ENCODE measurements around the gene ACTN1. TPM values are rescaled to one million over a fixed set of nuclear protein-coding genes. Genes with fewer than 3 reads are reported as not detected.

The ACTN1 gene
- total RNA-seq, 1 donor from 2014 or later: 209 TPM

- DNase-seq (ENCODE audit: extremely low spot score in 2 of 2): no peak
- H3K9me3 ChIP-seq: no peaks in the 10 kb centered on the region
- TF ChIP-seq POLR2A (IDR thresholded peaks at IDR 0.05): no peak
- no peak for TF ChIP-seq POLR2AphosphoS5 (IDR thresholded peaks at IDR 0.05; ENCODE audit: insufficient read depth in 1 of 2, low read depth in 1 of 2)
- no peak for TF ChIP-seq CTCF (IDR thresholded peaks at IDR 0.05)
- no peak overlapping the region for H3K27ac ChIP-seq
- H3K27me3 ChIP-seq: no peaks in the 10 kb centered on the region
- H3K4me1 ChIP-seq: no peaks in the 10 kb centered on the region
- intact Hi-C loops (cut with DNase I): no loop called here
- H3K36me3 ChIP-seq: peaks cover 0 to 85% of the 10 kb centered on the region in 2 donors
- no peak overlapping the region for H3K4me3 ChIP-seq
These were observed 102.1 kb downstream of the ACTN1 start for GRCh38 chr14:68876976-68877375.

GRCh38 chr14:68874746-68875155, 104.4 kb downstream of the ACTN1 start:
- H3K4me3 ChIP-seq: no peak overlapping the region
- no peak for DNase-seq (ENCODE audit: extremely low spot score in 2 of 2)
- no peaks in the 10 kb centered on the region for H3K4me1 ChIP-seq
- no peak overlapping the region for H3K27ac ChIP-seq
- no peaks in the 10 kb centered on the region for H3K27me3 ChIP-seq
- no peaks in the 10 kb centered on the region for H3K9me3 ChIP-seq
- intact Hi-C loops (cut with DNase I): no loop called here
- H3K36me3 ChIP-seq: peaks cover 0 to 74% of the 10 kb centered on the region in 2 donors
- TF ChIP-seq POLR2AphosphoS5 (IDR thresholded peaks at IDR 0.05; ENCODE audit: insufficient read depth in 1 of 2, low read depth in 1 of 2): no peak
- TF ChIP-seq CTCF (IDR thresholded peaks at IDR 0.05): no peak
- TF ChIP-seq POLR2A (IDR thresholded peaks at IDR 0.05): no peak

- intact Hi-C loops (cut with DNase I): no loop called here
- Histone ChIP-seq H3K9me3 (no peaks in the 10 kb centered on the region), H3K4me1 (no peaks in the 10 kb centered on the region), H3K4me3 (no peak overlapping the region), H3K27ac (no peak overlapping the region), H3K27me3 (no peaks in the 10 kb centered on the region), H3K36me3 (peaks cover 0 to 60% of the 10 kb centered on the region in 2 donors)
- DNase-seq (ENCODE audit: extremely low spot score in 2 of 2): no peak
- TF ChIP-seq POLR2AphosphoS5 (IDR thresholded peaks at IDR 0.05; ENCODE audit: insufficient read depth in 1 of 2, low read depth in 1 of 2) (no peak), CTCF (IDR thresholded peaks at IDR 0.05) (no peak), POLR2A (IDR thresholded peaks at IDR 0.05) (no peak)
These were observed 105.7 kb downstream of the ACTN1 start for GRCh38 chr14:68873376-68873775.

DNA sequence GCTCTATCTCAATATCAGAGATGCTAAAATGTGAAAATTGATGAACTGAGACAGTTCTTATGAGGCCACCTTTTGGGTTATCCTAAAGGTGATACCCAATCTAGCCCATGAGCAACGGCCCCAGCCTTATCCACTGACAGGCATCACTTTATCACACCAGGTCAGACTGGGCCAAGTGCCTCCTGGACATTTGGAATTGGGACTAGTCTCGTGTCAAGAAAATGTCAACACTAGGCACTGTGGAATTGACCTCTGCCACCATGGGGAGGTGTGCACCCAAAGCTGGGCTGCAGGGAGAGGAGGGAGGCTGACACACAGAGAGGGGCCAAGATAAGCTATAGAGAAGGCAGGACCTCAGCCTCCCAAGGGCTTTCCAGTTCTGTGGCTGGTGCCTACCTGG, 107.7 kb downstream of the ACTN1 start:
- Histone ChIP-seq H3K36me3 (peaks cover 0 to 42% of the 10 kb centered on the region in 2 donors), H3K4me3 (no peak overlapping the region), H3K4me1 (no peaks in the 10 kb centered on the region), H3K9me3 (no peaks in the 10 kb centered on the region), H3K27me3 (no peaks in the 10 kb centered on the region), H3K27ac (no peak overlapping the region)
- intact Hi-C loops (cut with DNase I): no loop called here
- TF ChIP-seq POLR2AphosphoS5 (IDR thresholded peaks at IDR 0.05; ENCODE audit: insufficient read depth in 1 of 2, low read depth in 1 of 2) (no peak), POLR2A (IDR thresholded peaks at IDR 0.05) (no peak)
- no peak for DNase-seq (ENCODE audit: extremely low spot score in 2 of 2)

DNA sequence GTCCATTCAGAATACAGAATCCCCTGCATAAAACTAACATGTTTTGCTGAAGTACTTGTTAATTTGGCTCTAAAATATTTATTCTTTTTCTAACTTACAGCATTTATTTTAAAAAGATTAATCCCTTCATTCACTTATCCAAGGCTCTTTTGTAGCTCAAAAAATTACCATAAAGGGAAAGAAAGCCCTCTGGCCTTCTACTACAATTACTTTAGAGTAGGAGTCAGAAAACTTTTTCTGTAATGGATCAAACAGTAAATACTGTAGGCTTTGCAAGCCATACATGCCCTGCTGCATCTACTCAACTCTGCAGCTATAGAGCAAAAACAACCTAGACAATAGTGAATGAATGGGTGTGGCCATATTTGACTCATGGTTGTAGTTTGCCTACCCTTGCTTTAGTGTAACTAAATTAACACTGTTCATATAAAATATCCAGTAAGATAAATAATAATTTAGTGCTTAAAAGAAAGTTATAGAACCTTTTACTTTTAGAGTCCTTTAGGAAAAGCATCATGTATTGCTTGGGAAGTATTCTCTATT, 112.0 kb downstream of the ACTN1 start:
- Histone ChIP-seq H3K36me3 (peaks cover 0 to 9% of the 10 kb centered on the region in 2 donors), H3K27me3 (no peaks in the 10 kb centered on the region), H3K27ac (no peak overlapping the region), H3K4me3 (no peak overlapping the region), H3K9me3 (no peaks in the 10 kb centered on the region), H3K4me1 (no peaks in the 10 kb centered on the region)
- no peak for DNase-seq (ENCODE audit: extremely low spot score in 2 of 2)
- no peak for TF ChIP-seq POLR2A (IDR thresholded peaks at IDR 0.05)
- no peak for TF ChIP-seq POLR2AphosphoS5 (IDR thresholded peaks at IDR 0.05; ENCODE audit: insufficient read depth in 1 of 2, low read depth in 1 of 2)
- TF ChIP-seq CTCF (IDR thresholded peaks at IDR 0.05): no peak
- intact Hi-C loops (cut with DNase I): no loop called here
